Renal cortical epithelial cell (primary cell): ENCODE results near the gene SFT2D2. TPM values are rescaled to one million over a fixed set of nuclear protein-coding genes. Genes with fewer than 3 reads are reported as not detected.
"Not testable (repeated sequence)": the region's sequence is repeated elsewhere in the genome, so short reads cannot be mapped to it uniquely, and the experiment has no call there.

Experiments
- DNase-seq: peaks from one replicate; pipeline ENCODE4 v3.0.0-alpha.2; 2011; ENCODE audit warnings: low read depth
- total RNA-seq: library from RNA; depleted of rRNA; stranded (reverse); fragments of >200 nt; gene quantifications from 2 replicates; pipeline ENCODE4 v1.2.3, GENCODE V29; 2014

The SFT2D2 gene
- 59.4 and 64.0 TPM in 2 replicates for total RNA-seq

DNA sequence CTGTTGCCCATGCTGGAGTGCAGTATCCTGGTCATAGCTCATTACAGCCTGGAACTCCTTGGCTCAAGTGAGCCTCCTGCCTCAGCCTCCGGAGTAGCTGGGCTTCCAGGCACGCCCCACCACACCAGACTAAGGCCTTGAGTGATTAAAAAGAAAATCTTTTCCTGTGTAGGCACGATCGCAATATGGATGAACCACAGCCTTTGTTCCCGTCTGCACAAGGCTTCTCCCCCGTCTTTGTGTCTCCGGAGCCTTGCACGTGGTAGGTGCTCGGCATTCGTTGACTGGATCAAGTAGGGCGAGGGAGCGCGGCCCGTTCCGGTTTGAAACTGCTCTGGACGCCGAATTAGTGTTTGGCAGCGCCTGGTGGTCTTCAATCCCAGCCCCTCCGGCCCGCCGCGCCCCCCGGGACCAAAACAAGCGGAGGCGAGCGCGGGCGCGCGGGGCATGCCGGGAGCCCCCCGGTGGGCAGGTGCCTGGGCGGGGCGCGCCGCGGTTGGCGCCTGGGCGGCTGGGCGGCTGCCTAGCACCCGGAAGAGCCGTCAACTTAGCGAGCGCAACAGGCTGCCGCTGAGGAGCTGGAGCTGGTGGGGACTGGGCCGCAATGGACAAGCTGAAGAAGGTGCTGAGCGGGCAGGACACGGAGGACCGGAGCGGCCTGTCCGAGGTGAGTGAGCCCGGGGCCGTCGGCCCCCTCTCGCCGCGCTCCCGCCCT is at the start of gene SFT2D2:
TSS of gene SFT2D2 (plus strand) at position 529 of the 715 bp plus-strand sequence. CDS start at position 605, 76 bp downstream.
- peak; percentile 60 for DNase-seq

DNA sequence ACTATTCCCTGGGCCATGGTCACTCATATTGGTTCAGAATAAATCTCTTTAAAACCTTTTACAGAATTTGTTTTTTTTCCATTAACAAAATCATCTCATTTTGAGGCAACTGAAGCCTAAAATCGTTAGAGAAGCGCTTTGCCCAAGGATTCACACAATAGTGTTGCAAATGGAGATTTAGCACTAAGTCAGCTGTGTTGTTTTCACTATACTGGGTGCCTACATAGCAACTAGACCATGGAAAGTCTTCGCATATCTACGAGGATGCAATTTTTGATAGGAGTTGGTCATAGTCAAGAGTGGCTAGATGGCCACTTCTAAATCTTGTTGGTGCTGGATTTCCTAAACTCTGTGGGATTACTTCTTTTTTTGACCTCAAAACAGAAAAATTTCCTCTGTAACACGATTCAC is 47.6 kb upstream of the SFT2D2 start:
- DNase-seq = no peak

DNA sequence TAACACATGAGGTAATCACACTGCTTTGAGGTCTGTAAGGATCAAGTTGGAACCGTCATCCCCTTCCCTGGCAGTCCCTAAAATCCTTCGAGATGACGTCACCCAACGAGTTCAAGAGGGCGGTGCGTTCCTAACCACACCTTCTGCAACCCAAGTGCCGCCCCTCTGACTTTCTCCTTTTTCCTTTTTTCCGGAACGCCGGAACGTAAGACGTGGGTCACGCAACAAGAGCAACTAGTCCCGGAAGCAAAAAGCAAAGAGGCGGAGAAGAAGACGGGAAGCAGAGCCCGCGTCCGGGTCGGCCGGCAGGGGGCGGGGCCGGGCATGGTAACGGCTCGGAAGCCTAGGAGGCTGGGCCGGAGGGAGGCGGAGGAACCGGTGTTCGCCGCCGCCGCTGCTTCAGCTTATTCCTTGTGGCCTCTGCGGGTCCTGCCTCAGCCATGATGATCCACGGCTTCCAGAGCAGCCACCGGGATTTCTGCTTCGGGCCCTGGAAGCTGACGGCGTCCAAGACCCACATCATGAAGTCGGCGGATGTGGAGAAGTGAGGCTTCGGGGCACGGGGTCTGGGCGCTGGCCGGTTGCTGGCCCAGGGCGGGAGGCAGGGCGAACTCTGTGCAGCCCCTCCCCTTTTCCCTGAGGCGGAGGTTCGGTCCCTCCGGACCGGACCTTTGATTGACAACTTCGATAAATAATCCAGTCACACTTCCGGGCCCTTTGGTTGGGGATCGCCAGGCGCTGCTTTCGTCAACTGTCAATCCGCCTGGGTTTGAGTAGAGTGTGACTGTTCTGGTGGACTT is 47.0 kb upstream of the SFT2D2 start, which contains the start of gene TIPRL:
TSS of gene TIPRL (plus strand) at position 325 of the 800 bp plus-strand sequence. CDS start at position 441, 116 bp downstream.
- DNase-seq = peak; percentile 97

DNA sequence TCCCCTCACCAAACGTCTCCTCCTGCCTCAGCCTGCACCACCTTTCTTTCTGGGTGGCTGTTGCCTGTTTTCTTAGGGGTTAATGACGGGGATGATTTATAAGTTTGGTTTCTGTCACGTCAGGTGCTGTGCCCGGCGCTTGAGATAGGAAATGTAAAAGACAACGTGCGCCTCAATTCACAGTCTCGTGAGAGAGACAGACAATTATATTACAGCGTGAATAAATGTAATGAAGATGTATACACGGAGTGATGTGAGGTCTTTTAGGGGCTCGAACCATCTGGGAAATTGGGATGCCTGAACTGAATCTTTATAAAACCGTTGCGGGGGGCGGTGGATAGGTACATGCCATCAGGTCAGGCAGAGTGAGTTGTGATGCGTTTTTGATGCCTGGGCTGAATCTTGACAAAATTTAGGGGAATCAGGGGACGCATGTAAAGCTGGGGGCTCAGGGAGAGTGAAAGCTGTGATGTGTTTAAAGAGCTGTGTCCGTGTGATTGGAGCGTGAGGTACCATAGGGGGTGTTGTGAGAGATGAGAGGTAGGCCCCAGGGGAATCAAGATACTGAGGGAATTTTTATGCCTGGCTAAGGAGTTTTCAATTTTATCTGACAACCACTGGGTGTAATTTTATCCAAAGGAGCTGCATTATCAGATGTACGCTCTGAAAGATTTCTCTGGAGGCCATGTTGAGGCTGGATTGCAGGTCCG is 46.2 kb upstream of the SFT2D2 start:
- peak; percentile 13 for DNase-seq

DNA sequence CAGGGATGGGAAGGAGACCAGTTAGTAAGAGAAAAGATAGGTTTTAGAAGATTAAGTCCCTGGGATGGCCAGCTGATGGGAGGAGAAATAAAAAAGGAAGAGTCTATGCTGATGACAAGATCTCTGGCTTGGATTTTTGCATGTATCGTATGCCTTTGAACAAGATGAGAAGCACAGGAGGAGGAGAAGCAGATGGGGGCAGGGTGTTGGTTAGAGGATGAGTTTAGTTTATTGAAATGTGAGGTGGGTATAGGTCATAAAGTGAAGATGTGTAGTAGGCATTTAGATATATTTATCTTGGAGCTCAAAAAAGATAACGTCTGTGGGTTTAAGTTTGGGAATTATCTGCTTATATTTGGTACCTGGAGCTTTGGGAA is 45.7 kb upstream of the SFT2D2 start:
- DNase-seq = no peak

DNA sequence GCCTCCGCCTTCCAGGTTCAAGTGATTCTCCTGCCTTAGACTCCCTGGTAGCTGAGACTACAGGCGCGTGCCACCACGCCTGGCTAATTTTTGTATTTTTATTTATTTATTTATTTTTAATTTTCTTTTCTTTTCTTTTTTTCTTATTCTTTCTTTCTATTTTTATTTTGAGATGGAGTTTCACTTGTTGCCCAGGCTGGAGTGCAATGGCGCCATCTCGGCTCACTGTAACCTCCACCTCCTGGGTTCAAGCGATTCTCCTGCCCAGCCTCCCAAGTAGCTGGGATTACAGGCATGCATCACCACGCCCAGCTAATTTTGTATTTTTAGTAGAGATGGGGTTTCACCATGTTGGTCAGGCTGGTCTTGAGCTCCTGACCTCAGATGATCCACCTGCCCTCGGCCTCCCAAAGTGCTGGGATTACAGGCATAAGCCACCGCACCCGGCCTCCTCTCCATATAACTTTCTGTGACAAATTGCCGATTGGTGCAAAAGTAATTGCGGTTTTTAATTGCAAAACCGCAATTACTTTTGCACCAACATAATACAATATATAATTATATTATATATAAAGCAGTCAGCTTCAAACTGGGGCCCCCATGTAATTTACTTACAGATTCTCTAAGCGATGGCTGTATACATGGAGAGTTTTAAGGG is 44.6 kb upstream of the SFT2D2 start:
- not testable (repeated sequence) for DNase-seq

DNA sequence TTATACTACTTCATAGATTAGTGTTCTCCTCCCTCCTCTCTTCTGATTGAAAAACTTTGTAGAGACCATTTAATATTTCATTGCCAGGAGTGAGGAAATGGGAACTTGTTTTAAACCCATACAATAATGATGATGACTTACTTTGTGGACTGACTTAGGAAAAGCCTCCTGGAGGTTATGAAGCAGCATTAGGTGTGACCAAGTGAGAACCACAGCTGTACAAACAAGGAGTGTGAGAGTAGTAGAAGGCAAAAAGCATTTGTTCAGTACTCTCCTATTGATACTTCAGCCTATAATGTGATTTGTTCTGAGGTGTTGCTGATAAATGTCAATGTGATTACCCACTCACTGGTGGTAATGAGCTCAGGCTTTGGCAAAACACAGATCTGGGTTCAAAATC is 38.6 kb upstream of the SFT2D2 start:
- DNase-seq = no peak

DNA sequence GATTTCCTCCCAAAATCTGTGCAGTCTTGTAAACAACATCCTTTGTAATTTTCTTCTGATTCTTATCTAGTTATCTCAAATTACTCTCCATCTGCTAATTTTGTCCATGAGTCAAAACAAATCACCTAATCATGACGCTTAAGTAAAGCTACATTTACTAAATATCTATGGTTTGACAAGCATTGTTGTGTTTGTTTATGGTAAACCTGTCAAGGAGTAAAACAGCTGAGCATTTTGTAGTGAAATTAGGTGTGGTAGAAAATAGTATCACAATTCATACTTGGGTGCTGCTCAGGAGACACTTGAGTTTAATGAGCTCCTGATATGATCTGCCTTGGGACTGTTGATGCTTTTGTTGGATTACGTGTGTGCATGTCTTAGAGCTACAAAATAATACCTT is 35.4 kb upstream of the SFT2D2 start:
- no peak for DNase-seq

DNA sequence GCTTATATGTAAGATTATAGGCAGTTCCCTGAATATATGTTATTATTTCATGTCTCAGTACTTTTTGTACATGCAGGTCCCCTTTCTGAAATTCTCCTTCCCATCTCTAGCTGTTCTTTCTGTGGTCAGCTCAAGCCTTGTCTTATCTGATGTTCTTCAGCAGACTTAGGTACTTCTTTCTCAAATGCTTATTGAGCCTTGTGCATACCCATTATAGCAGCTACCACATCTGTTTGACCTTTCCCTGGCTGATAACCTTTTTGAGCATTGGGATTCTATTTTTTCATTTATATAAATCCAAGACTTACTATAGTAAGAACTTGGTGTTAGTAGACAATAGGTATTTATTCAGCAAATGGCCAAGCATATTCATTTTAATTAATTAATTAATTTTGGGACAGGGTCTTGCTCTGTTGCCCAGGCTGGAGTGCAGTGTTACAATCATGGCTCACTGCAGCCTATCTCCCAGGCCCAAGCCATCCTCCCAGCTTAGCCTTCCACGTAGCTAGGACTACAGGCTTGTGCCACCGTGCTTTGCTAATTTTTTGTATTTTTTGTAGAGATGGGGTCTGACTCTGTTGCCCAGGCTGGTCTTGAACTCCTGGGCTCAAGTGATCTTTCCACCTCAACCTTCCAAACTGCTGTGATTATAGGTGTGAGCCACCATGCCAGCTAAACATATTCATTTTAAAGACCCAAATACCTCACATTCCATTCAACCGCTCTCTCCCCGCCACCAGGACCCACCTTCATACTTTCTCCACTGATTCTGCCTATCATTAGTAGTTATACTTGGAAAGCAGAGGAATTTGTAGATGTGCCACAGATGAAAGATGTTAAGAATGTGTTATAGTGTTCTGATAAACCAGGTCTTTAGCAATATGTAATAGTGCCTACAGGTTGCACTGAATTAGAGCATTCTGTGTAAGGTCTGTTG is 30.3 kb upstream of the SFT2D2 start:
- peak; percentile 13 for DNase-seq

DNA sequence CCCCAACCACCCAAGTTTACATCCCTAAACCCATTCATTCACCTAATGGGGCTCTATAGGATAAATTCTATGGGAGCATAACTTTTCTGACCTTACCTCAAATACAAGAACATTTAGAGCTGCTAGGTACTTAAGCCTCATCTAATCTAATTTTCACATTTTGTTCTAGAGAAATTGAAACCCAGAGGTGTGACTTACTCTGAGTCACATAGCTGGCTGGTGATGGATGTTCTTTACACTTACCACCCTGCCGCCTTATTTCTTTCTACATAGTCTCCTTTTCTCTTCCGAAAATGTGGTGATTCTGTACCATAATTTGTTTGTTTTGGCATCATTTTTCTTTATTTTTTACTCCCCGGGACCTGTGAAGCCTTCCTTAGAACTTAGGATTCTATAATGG is 26.7 kb upstream of the SFT2D2 start:
- no peak for DNase-seq

DNA sequence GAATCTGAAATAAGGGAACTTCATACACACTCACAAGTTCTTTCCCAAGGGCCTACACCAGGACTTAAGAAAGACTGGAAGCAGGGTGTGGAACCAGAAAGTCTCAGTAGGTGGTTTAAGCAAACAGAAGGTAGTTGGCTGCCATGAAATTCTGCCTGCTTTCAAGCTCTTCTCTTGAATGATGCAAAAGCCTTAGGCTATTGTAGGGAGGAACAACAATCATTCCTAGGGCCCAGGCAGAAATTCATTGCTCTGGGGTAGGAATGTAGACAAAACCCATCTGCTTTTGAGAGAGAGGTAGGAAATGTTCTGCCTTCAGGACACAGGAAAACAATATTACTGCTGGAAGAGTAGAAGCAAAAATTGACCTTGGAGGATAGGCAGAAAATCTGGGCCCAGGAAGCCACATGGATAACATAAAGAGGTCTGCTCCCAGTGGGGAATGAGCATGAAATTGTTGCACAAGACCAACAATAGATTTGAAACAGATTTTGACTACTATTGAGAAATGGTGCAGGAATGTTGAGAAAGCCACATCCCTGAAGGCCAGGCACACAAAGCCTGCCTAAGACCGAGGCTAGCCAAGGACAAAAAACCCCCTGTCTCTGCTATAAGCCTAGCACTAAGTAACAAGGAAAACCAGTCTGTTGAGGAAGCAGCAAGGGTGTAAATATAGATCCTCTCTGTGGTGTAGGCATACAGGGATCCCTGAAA is 22.7 kb upstream of the SFT2D2 start:
- peak; percentile 41 for DNase-seq

DNA sequence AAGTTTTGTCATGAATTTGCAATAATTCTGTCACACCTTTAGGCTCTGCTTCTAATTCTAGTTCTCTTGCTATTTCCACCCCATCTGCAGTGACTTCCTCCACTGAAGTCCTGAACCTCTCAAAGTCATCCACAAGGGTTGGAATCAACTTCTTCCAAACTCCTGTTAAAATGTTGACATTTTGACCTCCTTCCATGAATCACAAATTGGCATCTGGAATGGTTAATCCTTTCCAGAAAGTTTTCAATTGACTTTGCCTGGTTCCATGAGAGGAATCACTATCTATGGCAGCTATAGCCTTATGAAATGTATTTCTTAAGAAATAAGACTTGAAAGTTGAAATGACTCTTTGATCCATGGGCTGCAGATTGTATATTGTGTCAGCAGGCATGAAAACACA is 19.7 kb upstream of the SFT2D2 start:
- DNase-seq = no peak

DNA sequence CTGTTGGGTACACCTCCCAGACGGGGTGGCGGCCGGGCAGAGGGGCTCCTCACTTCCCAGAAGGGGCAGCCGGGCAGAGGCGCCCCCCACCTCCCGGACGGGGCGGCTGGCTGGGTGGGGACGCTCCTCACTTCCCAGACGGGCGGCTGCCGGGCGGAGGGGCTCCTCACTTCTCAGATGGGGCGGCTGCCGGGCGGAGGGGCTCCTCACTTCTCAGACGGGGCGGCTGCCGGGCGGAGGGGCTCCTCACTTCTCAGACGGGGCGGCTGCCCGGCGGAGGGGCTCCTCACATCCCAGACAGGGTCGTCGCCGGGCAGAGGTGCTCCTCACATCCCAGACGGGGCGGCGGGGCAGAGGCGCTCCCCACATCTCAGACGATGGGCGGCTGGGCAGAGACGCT is 18.1 kb upstream of the SFT2D2 start:
- DNase-seq = not testable (repeated sequence)

DNA sequence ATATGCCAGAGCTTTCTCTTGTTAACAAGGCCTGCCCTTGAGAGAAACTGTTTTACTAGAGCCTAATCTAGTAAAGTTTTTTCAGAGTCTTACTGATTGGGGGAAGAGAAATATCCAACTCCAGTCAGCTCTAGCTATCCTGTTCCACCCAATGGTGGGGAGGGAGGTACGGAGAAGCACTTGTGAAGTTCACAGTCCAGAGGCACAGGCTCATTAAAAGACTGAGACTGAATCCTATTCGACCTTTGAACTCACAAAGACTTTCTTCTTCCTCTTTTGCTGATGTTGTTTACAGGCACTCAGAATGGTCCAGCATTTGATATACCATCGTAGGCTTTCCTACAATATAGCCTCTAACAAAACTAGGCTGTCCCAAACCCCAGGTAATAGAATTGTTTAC is 15.5 kb upstream of the SFT2D2 start:
- no peak for DNase-seq

DNA sequence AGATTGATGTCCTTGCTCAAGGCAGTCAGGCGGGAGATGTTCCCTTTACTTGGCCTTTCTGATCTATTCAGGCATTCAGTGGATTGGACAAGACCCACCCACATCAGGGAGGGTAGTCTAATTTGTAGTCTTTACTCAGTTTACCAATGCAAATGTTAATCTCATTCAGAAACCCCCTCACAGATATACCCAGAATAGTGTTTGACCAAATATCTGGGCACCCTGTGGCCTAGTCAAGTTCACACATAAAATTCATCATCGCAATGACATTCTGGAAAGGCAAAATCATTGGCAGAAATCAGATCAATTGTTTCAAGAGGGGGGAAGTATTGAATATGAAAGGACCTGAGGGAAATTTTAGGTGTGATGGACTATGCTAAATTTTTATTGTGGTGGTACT is 12.5 kb upstream of the SFT2D2 start:
- DNase-seq = no peak

DNA sequence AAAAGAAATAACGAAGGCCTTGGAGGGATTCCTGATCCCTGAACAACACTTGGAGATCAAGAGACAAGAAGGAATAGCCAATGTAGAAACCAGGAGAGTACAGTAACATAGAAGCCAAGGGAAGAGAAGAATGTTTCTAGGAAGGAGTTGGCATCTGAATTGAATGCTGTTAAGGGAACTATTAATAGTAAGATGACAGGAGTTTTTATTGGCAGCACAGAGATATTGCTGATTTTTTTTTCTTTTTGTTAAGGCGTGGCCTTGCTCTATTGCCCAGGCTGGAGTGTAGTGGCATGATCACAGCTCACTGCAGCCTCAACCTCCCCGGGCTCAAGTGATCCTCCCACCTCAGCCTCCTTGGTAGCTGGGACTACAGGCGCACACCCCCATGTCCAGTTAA is 9.6 kb upstream of the SFT2D2 start:
- DNase-seq = no peak

DNA sequence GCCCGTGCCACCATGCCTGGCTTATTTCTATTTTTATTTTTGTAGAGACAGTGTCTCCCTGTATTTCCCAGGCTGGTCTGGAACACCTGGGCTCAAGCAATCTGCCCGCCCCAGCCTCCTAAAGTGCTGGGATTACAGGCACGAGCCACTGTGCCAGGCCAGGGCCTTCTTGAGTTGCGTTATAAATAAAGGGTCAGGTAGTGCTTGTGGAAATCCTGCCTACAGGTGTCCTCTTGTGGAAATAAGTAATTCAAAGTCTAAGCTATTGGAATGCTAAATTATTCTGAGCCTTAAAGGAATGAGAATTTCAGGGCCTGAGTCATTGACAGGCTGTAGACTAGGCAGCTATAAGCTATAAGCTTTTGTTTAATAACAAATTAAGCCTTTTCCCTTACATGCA is 8.1 kb upstream of the SFT2D2 start:
- no peak for DNase-seq

DNA sequence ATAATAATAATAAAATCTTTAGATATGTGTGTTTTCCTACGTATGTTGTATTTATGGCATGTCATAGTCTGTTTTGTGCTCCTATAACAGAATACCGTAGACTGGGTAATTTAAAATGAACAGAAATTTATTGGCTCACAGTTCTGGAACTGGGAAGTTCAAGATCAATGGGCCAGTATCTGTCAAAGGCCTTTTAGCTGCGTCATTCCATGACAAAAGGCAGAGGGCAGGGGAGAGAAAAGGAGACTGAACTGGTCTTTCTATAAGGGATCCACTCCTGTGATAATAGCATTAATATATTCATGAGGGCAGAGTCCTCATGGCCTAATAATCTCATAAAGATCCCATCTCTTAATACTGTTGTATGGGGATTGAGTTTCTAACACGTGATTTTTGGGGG is 7.1 kb upstream of the SFT2D2 start:
- no peak for DNase-seq

DNA sequence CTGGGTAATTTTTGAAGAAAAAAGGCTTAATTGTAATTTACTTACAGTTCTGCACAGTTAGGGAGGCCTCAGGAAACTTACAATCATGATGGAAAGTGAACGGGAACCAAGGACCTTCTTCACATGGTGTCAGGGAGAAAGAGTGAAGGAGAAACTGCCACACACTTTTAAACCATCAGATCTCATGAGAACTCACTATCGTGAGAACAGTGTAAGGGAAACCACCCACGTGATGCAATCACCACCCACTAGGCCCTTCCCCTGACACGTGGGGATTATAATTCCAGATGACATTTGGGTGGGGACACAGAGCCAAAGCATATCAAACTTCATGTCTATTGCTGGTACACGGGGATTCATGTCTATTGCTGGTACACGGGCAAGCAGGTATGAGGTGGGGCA is 5.3 kb upstream of the SFT2D2 start:
- no peak for DNase-seq

DNA sequence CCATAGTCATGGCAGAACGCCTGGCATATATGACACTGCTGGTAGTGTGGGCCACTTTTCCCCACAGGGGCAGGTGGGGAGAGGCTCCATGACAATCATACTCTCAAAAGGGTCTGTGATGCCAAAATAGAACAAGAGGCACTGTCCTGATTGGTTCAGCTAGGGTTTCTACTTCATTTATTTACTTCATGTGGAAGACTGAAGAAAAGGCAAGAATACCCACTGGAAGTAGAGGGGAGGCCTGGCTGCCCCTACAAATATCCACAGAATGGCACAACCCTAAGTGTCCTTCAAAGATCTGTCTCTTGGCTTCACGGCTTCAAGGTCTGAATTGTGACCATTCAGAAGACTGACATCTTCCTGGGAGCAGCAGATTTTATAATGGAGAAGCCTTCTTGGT is 4.5 kb upstream of the SFT2D2 start:
- no peak for DNase-seq
